KOPT-K1 (cell line): ENCODE measurements around the gene MRAP2.
"Not testable (repeated sequence)": the region's sequence is repeated elsewhere in the genome, so short reads cannot be mapped to it uniquely, and the experiment has no call there.

Experiments used
- H3K27ac ChIP-seq: fragments of 200-600 bp; sonication (generic); 2 replicates; pipeline ENCODE4 v1.5.1; 2016; ENCODE audit warnings: antibody characterized with exemption, mild to moderate bottlenecking, low read depth, low read length; ENCODE audit not compliant: poor library complexity, severe bottlenecking
- H3K36me3 ChIP-seq: fragments of 200-600 bp; sonication (generic); 2 replicates; pipeline ENCODE4 v1.5.1; 2017; ENCODE audit warnings: antibody characterized with exemption, mild to moderate bottlenecking, low read length, moderate library complexity; ENCODE audit not compliant: insufficient read depth
- H3K9me3 ChIP-seq: fragments of 200-600 bp; sonication (generic); 2 replicates; pipeline ENCODE4 v1.5.1; 2017; ENCODE audit warnings: antibody characterized with exemption, low read length, mild to moderate bottlenecking; ENCODE audit not compliant: insufficient read depth, poor library complexity, severe bottlenecking

MRAP2 gene

GRCh38 chr6:84081222-84081621, 47.6 kb downstream of the MRAP2 start:
- Histone ChIP-seq H3K27ac (no peak overlapping the region), H3K9me3 (no peaks in the 10 kb centered on the region), H3K36me3 (no peaks in the 10 kb centered on the region)

- Histone ChIP-seq H3K36me3 (no peaks in the 10 kb centered on the region), H3K27ac (no peak overlapping the region), H3K9me3 (no peaks in the 10 kb centered on the region)
Observed at GRCh38 chr6:84082689-84083265, 49.2 kb downstream of the MRAP2 start.

GRCh38 chr6:84084705-84085104, 51.1 kb downstream of the MRAP2 start:
- H3K9me3 ChIP-seq, H3K36me3 ChIP-seq, H3K27ac ChIP-seq: not testable (repeated sequence)

DNA sequence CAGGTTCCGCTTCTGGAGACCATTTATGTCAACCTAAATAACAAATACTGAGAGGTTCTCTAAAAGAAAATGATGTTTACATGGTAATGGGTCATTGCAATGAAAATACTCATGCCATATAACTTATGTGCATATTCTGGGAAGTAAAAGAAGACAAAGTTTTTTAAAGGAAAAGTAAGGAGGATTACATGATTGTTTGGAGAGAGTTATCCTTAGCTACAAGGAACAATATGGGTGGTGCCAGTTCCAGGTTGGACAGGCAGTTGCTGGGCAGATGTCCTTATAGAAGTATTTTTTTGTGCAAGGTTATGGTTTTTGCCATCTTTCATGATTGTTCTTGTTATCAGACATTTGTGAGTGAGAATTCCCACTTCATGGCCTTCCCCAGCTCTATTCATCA, 52.5 kb downstream of the MRAP2 start:
- no peaks in the 10 kb centered on the region for H3K36me3 ChIP-seq
- H3K27ac ChIP-seq: no peak overlapping the region
- no peaks in the 10 kb centered on the region for H3K9me3 ChIP-seq

- H3K36me3 ChIP-seq: no peaks in the 10 kb centered on the region
- no peaks in the 10 kb centered on the region for H3K9me3 ChIP-seq
- H3K27ac ChIP-seq: no peak overlapping the region
Observed at GRCh38 chr6:84086545-84087429, 53.2 kb downstream of the MRAP2 start.

GRCh38 chr6:84089081-84089480, 55.5 kb downstream of the MRAP2 start:
- Histone ChIP-seq H3K36me3 (no peaks in the 10 kb centered on the region), H3K27ac (no peak overlapping the region)

DNA sequence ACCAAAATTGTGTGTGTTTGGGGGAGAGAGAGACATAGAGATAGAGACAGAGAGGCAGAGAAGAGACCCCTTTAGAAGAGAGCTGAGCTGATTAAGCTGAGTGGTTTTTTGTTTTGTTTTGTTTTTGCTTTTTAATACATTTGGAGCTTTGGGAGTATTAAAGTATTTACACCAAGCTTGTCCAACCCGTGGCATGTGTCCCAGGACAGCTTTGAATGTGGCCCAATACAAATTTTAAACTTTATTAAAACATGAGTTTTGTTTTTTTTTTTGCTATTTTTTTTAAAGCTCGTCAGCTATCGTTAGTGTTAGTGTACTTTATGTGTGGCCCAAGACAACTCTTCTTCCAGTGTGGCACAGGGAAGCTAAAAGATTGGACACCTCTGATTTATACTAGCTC, 56.0 kb downstream of the MRAP2 start:
- Histone ChIP-seq H3K9me3 (no peaks in the 10 kb centered on the region), H3K27ac (no peak overlapping the region), H3K36me3 (no peaks in the 10 kb centered on the region)

More at GRCh38 chr6:84089081-84089480, 55.5 kb downstream of the MRAP2 start:
- H3K9me3 ChIP-seq: no peaks in the 10 kb centered on the region

DNA sequence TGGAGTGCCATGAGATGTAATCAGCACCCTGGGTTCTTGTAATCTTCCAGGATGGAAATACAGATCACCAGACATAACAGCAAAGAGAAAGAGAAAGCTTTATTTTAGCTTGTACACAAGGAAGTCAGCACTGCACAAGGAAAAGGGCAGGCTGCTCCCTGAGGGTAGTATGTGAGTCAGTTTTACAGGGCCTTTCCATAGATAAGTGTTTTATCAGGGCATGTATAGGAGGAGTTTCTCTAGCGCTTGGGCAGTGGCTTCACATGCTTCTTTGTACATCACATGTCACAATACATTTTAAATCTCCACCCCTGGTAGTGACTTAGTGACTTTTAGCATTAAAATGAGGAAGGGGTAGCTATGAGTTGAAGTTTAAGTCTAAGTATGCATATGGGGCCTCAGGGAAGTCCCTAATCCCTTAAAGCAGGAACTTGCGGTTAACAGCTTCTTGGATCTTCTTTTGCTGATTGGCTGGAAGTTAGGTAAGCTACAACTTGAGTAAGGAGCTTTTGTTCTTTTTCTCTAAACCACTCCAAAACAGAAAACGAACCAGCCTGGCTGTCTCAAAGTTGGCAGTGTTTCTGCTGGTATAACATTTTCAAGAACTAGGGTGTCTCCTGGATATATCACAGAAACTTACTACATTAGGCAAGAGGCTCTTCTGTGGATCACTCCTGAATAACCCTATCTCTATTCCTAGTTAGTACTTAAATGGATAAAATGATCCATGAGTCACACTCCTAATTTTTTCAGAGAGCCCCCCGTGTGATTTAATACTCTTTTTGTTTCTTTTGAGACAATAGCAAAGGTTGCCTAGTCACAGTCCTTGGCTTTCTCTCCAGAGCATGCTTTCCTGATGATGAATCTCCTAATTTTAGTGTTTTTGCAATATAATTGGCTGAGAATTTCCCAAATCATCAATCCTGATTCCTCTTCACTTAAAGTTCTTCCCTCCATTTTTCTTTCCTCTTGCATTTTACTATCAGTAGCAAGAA, 60.2 kb downstream of the MRAP2 start:
- Histone ChIP-seq H3K36me3 (no peaks in the 10 kb centered on the region), H3K9me3 (no peaks in the 10 kb centered on the region), H3K27ac (no peak overlapping the region)

DNA sequence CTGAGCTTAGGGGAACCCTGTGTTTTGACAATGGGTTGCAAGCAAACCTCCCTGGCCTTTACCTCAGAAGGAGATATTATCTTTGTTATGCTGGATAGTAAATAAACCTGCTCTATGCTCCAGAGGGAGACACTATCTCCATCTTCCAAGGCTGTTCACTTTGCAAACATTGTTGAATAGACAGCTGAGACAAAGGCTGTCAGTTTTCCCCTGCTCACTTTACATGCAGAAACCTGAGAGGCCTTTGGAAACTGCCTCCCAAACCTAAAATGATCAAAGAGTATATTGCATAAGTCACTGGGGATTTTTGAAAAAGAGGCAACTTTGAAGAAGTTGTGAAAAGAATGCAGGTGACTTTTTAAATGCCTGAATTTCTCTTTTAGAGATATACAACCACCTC, 61.6 kb downstream of the MRAP2 start:
- no peaks in the 10 kb centered on the region for H3K9me3 ChIP-seq
- no peaks in the 10 kb centered on the region for H3K36me3 ChIP-seq
- H3K27ac ChIP-seq: no peak overlapping the region

DNA sequence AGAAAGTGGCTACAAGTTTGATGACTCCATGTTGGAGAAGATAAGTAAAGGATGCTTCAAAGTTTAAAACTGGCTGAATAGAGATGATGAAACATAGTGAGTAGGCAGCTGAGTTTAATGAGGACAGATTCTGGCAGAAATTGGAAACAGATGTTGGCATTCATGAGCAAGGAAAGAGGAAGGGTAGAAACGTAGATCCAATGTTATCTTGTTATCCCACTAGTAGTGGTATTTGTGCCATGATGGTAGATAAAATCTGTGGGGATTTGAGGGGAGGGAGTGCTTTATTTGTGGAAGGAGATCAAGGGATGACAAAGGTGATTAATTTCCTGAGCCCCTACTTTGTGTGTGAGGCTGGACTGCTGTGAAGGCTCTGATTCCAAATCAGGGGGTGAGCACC, 69.5 kb downstream of the MRAP2 start:
- Histone ChIP-seq H3K9me3 (no peaks in the 10 kb centered on the region), H3K36me3 (no peaks in the 10 kb centered on the region), H3K27ac (no peak overlapping the region)

DNA sequence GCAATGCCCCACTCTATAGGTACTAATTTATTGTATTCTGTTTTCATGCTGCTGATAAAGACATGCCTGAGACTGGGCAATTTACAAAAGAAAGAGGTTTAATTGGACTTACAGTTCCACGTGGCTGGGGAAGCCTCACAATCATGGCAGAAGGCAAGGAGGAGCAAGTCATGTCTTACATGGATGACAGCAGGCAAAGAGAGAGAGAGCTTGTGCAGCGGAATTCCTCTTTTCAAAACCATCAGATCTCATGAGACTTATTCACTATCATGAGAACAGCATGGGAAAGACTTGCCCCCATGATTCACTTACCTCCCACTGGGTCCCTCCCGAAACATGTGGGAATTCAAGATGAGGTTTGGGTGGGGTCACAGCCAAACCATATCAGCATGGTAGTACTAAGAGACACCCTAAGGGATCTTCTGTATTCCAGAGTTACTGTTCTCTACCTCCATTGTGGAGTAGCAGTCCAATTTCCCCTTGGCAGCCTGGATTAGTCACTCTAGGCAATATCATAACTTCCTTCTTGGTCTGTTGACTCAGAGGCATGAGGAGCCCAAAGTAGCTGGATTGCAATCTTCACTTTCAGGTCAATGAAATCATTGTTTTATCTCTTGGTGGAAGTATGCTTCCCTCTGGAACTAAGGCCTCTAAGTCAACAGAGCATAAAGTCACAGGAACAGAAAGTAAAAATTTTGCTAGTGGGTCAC, 71.8 kb downstream of the MRAP2 start:
- not testable (repeated sequence) for H3K9me3 ChIP-seq, H3K36me3 ChIP-seq

DNA sequence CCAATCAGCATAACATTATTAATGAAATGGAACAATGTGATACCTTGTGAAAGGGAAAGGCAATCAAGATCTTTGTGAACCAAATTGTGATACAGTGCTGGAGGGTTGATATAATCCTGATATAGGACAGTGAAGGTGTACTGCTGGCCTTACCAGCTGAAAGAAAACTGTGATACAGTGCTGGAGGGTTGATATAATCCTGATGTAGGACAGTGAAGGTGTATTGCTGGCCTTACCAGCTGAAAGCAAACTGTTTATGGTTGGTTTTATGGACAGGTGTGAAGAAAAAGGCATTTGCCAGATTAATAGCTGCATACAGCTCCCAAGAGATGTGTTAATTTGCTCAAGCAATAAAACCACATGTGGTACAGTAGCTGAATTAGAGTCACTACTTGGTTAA, 73.9 kb downstream of the MRAP2 start:
- H3K9me3 ChIP-seq: no peaks in the 10 kb centered on the region
- no peaks in the 10 kb centered on the region for H3K36me3 ChIP-seq
- H3K27ac ChIP-seq: no peak overlapping the region

More for the DNA sequence above, 71.8 kb downstream of the MRAP2 start:
- not testable (repeated sequence) for H3K27ac ChIP-seq

DNA sequence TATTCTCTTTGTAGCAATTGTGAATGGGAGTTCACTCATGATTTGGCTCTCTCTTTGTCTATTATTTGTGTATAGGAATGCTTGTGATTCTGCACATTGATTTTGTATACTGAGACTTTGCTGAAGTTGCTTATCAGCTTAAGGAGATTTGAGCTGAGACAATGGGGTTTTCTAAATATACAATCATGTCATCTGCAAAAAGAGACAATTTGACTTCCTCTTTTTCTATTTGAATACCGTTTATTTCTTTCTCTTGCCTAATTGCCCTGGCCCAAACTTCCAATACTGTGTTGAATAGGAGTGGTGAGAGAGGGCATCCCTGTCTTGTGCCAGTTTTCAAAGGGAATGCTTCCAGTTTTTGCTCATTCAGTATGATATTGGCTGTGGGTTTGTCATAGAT, 77.8 kb downstream of the MRAP2 start:
- H3K27ac ChIP-seq, H3K9me3 ChIP-seq, H3K36me3 ChIP-seq: not testable (repeated sequence)

- not testable (repeated sequence) for H3K36me3 ChIP-seq, H3K27ac ChIP-seq
Observed at GRCh38 chr6:84114933-84115594, 81.5 kb downstream of the MRAP2 start.

More at GRCh38 chr6:84114933-84115594, 81.5 kb downstream of the MRAP2 start:
- H3K9me3 ChIP-seq: not testable (repeated sequence)
